ENCODE data around the gene CNTNAP2. TPM values are rescaled to one million over a fixed set of nuclear protein-coding genes. Genes with fewer than 3 reads are reported as not detected.
"Not testable (repeated sequence)": the region's sequence is repeated elsewhere in the genome, so short reads cannot be mapped to it uniquely, and the experiment has no call there.

CNTNAP2 gene
- total RNA-seq, 1 experiment from 2014 or later = 0.03 TPM

DNA sequence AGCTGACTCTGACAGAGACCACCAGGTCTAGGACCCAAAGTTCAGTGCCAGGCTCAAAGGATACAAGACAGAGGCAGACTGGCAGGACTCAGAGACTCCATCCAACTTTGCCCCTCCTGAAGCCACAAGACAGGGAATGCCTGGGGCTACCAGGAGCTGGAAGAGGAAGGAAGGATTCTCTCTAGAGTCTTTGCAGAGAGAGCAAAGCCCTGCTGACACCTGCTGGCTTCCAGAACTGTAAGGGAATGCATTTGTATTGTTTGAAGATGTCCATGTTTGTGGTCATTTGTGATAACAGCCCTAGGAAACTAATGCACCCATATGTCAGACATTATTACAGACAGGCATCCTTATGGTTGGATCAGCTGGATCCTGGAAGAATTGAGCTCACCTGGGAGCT is 2341.7 kb downstream of the CNTNAP2 start:
- H3K27ac ChIP-seq (ENCODE audit: low read length) = no peak overlapping the region
- no peak overlapping the region for H3K4me3 ChIP-seq (ENCODE audit: low read depth in 2 of 2, low read length in 2 of 2)
- no peaks in the 10 kb centered on the region for H3K9me3 ChIP-seq (ENCODE audit: control insufficient read depth, insufficient read depth, low read depth, low read length)
- in situ Hi-C loops (cut with HindIII; ENCODE audit: low pct_unique_long_range_greater_than_20kb, low sequenced_read_pairs) (no loop called here), intact Hi-C loops (cut with micrococcal nuclease; ENCODE audit: unreplicated experiment) (no loop called here)
- no peak for DNase-seq (ENCODE audit: low read depth, low spot score)
- ChIA-PET POLR2A (no interaction called here), CTCF (no interaction called here)
- H3K27me3 ChIP-seq (ENCODE audit: control insufficient read depth, insufficient read depth, low read length) = no peaks in the 10 kb centered on the region
- TF ChIP-seq, protein P1, sequence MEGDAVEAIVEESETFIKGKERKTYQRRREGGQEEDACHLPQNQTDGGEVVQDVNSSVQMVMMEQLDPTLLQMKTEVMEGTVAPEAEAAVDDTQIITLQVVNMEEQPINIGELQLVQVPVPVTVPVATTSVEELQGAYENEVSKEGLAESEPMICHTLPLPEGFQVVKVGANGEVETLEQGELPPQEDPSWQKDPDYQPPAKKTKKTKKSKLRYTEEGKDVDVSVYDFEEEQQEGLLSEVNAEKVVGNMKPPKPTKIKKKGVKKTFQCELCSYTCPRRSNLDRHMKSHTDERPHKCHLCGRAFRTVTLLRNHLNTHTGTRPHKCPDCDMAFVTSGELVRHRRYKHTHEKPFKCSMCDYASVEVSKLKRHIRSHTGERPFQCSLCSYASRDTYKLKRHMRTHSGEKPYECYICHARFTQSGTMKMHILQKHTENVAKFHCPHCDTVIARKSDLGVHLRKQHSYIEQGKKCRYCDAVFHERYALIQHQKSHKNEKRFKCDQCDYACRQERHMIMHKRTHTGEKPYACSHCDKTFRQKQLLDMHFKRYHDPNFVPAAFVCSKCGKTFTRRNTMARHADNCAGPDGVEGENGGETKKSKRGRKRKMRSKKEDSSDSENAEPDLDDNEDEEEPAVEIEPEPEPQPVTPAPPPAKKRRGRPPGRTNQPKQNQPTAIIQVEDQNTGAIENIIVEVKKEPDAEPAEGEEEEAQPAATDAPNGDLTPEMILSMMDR (IDR thresholded peaks at IDR 0.05) = no peak
- TF ChIP-seq SIN3A (IDR thresholded peaks at IDR 0.05; ENCODE audit: borderline replicate concordance, insufficient read depth, low read depth, low read length) (no peak), TCF7L2 (IDR thresholded peaks at IDR 0.05; ENCODE audit: low read depth, low read length) (no peak), POLR2AphosphoS5 (IDR thresholded peaks at IDR 0.05; ENCODE audit: low read depth, low read length) (no peak)
- TF ChIP-seq, protein P2, sequence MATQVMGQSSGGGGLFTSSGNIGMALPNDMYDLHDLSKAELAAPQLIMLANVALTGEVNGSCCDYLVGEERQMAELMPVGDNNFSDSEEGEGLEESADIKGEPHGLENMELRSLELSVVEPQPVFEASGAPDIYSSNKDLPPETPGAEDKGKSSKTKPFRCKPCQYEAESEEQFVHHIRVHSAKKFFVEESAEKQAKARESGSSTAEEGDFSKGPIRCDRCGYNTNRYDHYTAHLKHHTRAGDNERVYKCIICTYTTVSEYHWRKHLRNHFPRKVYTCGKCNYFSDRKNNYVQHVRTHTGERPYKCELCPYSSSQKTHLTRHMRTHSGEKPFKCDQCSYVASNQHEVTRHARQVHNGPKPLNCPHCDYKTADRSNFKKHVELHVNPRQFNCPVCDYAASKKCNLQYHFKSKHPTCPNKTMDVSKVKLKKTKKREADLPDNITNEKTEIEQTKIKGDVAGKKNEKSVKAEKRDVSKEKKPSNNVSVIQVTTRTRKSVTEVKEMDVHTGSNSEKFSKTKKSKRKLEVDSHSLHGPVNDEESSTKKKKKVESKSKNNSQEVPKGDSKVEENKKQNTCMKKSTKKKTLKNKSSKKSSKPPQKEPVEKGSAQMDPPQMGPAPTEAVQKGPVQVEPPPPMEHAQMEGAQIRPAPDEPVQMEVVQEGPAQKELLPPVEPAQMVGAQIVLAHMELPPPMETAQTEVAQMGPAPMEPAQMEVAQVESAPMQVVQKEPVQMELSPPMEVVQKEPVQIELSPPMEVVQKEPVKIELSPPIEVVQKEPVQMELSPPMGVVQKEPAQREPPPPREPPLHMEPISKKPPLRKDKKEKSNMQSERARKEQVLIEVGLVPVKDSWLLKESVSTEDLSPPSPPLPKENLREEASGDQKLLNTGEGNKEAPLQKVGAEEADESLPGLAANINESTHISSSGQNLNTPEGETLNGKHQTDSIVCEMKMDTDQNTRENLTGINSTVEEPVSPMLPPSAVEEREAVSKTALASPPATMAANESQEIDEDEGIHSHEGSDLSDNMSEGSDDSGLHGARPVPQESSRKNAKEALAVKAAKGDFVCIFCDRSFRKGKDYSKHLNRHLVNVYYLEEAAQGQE (IDR thresholded peaks at IDR 0.05; ENCODE audit: insufficient read depth in 1 of 2, low read depth in 2 of 2, low read length in 1 of 2) = no peak
- BruUV-seq (replicated peaks) = no TSS peak
- no peaks in the 10 kb centered on the region for H3K36me3 ChIP-seq (ENCODE audit: control insufficient read depth, insufficient read depth, low read length)
- H3K4me1 ChIP-seq (ENCODE audit: control insufficient read depth, insufficient read depth, low read length) = no peaks in the 10 kb centered on the region
- ATAC-seq = no peak

DNA sequence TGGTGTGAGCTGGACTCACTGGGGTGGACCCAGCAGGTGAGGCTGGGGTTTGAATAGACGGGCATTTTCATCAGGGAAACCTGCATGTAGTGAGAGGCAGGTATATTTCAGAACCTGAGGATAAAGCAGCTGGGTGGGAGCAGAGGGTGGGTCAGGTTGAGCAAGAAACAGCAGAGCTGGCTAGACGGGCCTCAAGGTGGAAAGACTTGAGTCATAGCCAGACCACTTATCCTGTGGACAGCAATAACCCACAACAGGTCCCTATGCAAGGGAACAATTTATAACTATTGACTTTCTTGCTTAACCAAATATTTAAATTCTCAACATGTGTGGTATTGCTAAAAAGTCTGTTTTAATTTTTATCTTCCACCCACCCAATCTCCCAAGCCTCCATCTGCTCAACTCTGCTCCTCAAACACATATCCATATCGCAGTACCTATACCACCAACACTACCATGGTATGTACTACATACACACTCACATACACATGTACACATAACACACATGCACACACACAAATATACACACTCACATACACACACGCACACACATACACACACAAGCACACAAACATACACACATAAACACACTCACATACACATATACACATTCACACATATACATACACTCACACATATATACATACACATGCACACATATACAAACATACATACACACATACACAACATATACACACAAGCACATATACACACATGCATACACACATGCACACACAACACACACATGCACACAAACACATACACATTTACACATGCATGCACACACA is 2345.0 kb downstream of the CNTNAP2 start:
- ATAC-seq = no peak
- no peak overlapping the region for H3K27ac ChIP-seq (ENCODE audit: low read length)
- POLR2A ChIA-PET = no interaction called here
- intact Hi-C loops (cut with micrococcal nuclease; ENCODE audit: unreplicated experiment) = no loop called here
- H3K4me1 ChIP-seq (ENCODE audit: control insufficient read depth, insufficient read depth, low read length) = no peaks in the 10 kb centered on the region
- BruUV-seq (replicated peaks) = no TSS peak
- in situ Hi-C loops (cut with HindIII; ENCODE audit: low pct_unique_long_range_greater_than_20kb, low sequenced_read_pairs) = no loop called here
- CTCF ChIA-PET = no interaction called here
- H3K9me3 ChIP-seq (ENCODE audit: control insufficient read depth, insufficient read depth, low read depth, low read length) = no peaks in the 10 kb centered on the region
- TF ChIP-seq, protein P1 (IDR thresholded peaks at IDR 0.05) = no peak
- TF ChIP-seq SIN3A (IDR thresholded peaks at IDR 0.05; ENCODE audit: borderline replicate concordance, insufficient read depth, low read depth, low read length) (no peak), TCF7L2 (IDR thresholded peaks at IDR 0.05; ENCODE audit: low read depth, low read length) (no peak), POLR2AphosphoS5 (IDR thresholded peaks at IDR 0.05; ENCODE audit: low read depth, low read length) (no peak)
- TF ChIP-seq, protein P2 (IDR thresholded peaks at IDR 0.05; ENCODE audit: insufficient read depth in 1 of 2, low read depth in 2 of 2, low read length in 1 of 2) = no peak
- no peaks in the 10 kb centered on the region for H3K36me3 ChIP-seq (ENCODE audit: control insufficient read depth, insufficient read depth, low read length)
- no peaks in the 10 kb centered on the region for H3K27me3 ChIP-seq (ENCODE audit: control insufficient read depth, insufficient read depth, low read length)
- H3K4me3 ChIP-seq (ENCODE audit: low read depth in 2 of 2, low read length in 2 of 2) = no peak overlapping the region
- DNase-seq (ENCODE audit: low read depth, low spot score) = no peak

DNA sequence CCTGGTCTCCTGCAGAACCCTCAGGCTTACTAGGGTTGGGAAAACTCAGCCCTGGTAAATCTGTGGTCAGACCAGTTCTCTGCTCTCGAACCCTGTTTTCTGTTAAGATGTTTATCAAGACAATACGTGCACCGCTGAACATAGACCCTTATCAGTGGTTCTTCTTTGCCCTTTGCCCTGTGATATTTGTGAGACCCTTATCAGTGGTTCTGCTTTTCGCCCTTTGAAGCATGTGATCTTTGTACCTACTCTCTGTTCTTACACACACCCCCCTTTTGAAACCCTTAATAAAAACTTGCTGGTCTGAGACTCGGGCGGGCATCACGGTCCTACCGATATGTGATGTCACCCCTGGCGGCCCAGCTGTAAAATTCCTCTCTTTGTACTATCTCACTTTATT is 2346.2 kb downstream of the CNTNAP2 start:
- H3K4me1 ChIP-seq (ENCODE audit: control insufficient read depth, insufficient read depth, low read length); POLR2A ChIA-PET; DNase-seq (ENCODE audit: low read depth, low spot score); ATAC-seq; H3K27me3 ChIP-seq (ENCODE audit: control insufficient read depth, insufficient read depth, low read length); BruUV-seq (replicated peaks); CTCF ChIA-PET; intact Hi-C loops (cut with micrococcal nuclease; ENCODE audit: unreplicated experiment); in situ Hi-C loops (cut with HindIII; ENCODE audit: low pct_unique_long_range_greater_than_20kb, low sequenced_read_pairs); H3K4me3 ChIP-seq (ENCODE audit: low read depth in 2 of 2, low read length in 2 of 2); H3K9me3 ChIP-seq (ENCODE audit: control insufficient read depth, insufficient read depth, low read depth, low read length); H3K27ac ChIP-seq (ENCODE audit: low read length); H3K36me3 ChIP-seq (ENCODE audit: control insufficient read depth, insufficient read depth, low read length): not testable (repeated sequence)
